K562 (cell line): Measurements from ENCODE around the gene TMEM116. TPM values are rescaled to one million over a fixed set of nuclear protein-coding genes. Genes with fewer than 3 reads are reported as not detected.

ENCODE experiments used
- BRF1 ChIP-seq: IDR thresholded peaks from 3 replicates; pipeline ENCODE4 v1.6.1; 2011; ENCODE audit warnings: borderline replicate concordance, mild to moderate bottlenecking; ENCODE audit not compliant: insufficient read length; ENCODE audit errors: extremely low read depth
- EGR1 ChIP-seq: fragments of 450-650 bp; conservative IDR thresholded peaks from 2 replicates; pipeline ENCODE4 v1.6.1; 2017; ENCODE audit warnings: mild to moderate bottlenecking
- NFIC ChIP-seq: fragments of 450-650 bp; IDR thresholded peaks from 2 replicates; pipeline ENCODE4 v1.6.1; 2017; ENCODE audit warnings: mild to moderate bottlenecking, inconsistent platforms
- NKRF ChIP-seq: fragments of 450-650 bp; IDR thresholded peaks from 2 replicates; pipeline ENCODE4 v1.6.1; 2016; ENCODE audit warnings: borderline replicate concordance
- NR3C1 ChIP-seq: sonication (generic); formaldehyde crosslinking; IDR thresholded peaks from 2 replicates; pipeline ENCODE4 v1.8.1; 2022; ENCODE audit warnings: missing genetic modification reagents
- RREB1 ChIP-seq: fragments of 250-450 bp; sonication (Bioruptor Pico); IDR thresholded peaks from 2 replicates; pipeline ENCODE4 v1.4.0; 2020
- SAFB2 ChIP-seq: fragments of 200-400 bp; formaldehyde crosslinking; IDR thresholded peaks from 2 replicates; pipeline ENCODE4 v1.6.1; 2018; ENCODE audit warnings: borderline replicate concordance, low read length, low read depth, moderate library complexity; ENCODE audit not compliant: severe bottlenecking
- SMARCC2 ChIP-seq: fragments of 450-650 bp; IDR thresholded peaks from 2 replicates; pipeline ENCODE4 v1.6.1; 2017; ENCODE audit warnings: antibody characterized with exemption, moderate library complexity, mild to moderate bottlenecking, low read depth
- STAG1 ChIP-seq: sonication (generic); formaldehyde crosslinking; IDR thresholded peaks from 2 replicates; pipeline ENCODE4 v1.5.0; 2020; ENCODE audit warnings: missing genetic modification reagents, borderline replicate concordance
- TARDBP ChIP-seq: fragments of 450-650 bp; IDR thresholded peaks from 2 replicates; pipeline ENCODE4 v1.6.1; 2016
- TCF15 ChIP-seq: fragments of 250-450 bp; sonication (Bioruptor Pico); IDR thresholded peaks from 2 replicates; pipeline ENCODE4 v1.8.0; 2022; ENCODE audit warnings: moderate library complexity, mild to moderate bottlenecking, inconsistent platforms
- TSHZ1 ChIP-seq: fragments of 250-450 bp; sonication (Bioruptor Pico); IDR thresholded peaks from 2 replicates; pipeline ENCODE4 v1.4.0; 2020; ENCODE audit warnings: mild to moderate bottlenecking, moderate library complexity
- YY1 ChIP-seq, 3 experiments: IDR thresholded peaks; 2 replicates each; pipeline ENCODE4 v1.6.1; 2011; ENCODE audit warnings: low read length in 2 of 3, mild to moderate bottlenecking in 2 of 3, moderate library complexity in 2 of 3, borderline replicate concordance in 1 of 3, control low read depth in 1 of 3, low read depth in 1 of 3; ENCODE audit not compliant: insufficient read depth in 3 of 3, insufficient replicate concordance in 2 of 3, control insufficient read depth in 1 of 3, insufficient read length in 1 of 3; ENCODE audit errors: extremely low read depth in 1 of 3
- ZNF445 ChIP-seq: fragments of 250-450 bp; sonication (Bioruptor Pico); IDR thresholded peaks from 2 replicates; pipeline ENCODE4 v1.4.0; 2020; ENCODE audit warnings: low read depth, mild to moderate bottlenecking, moderate library complexity
- polyA plus RNA-seq, 8 experiments: library from polyadenylated mRNA; depleted of rRNA in 4 of 8; stranded (reverse) in 5 of 8; unstranded in 3 of 8; fragments of >200 nt; fragmentation: Nextera tagmentation in 2 of 8; fragmentation: Illumina TruSeq in 1 of 8; extraction: Ambion mirVana in 2 of 8; extraction: Trizol in 1 of 8; gene quantifications; 2 replicates each; pipeline versions ENCODE4 v1.2.1 to v1.2.3, GENCODE V29; 2011 to 2014; ENCODE audit warnings: inconsistent platforms in 1 of 8, missing spikeins in 1 of 8
- total RNA-seq, 7 experiments: library from RNA; depleted of rRNA in 6 of 7; stranded (reverse); fragments of >200 nt in 6 of 7; fragmentation: Illumina TruSeq in 2 of 7; extraction: Trizol in 2 of 7; gene quantifications; 2 replicates each; pipeline versions ENCODE4 v1.2.1 to v1.2.3, GENCODE V29; 2011 to 2021; ENCODE audit warnings: low replicate concordance in 1 of 7

The TMEM116 gene
- total and polyA plus RNA-seq, 9 of the 15 experiments (the other 6 are each of a cell fraction or from before 2014, with no cell fraction given), result 5.2 to 78.6 (median 13.9) TPM

- TF ChIP-seq NKRF (peak; percentile 92), RREB1 (CRISPR knock-in tag) (0 out of 2 replicates have a peak, but pooled peaks have one; percentile 39), ZNF445 (CRISPR knock-in tag) (no peak), TCF15 (CRISPR knock-in tag) (no peak), STAG1 (no peak), SMARCC2 (no peak), YY1 (IDR thresholded peaks at IDR 0.05; ENCODE audit: borderline replicate concordance in 1 of 3, control insufficient read depth in 1 of 3, extremely low read depth in 1 of 3, insufficient read depth in 3 of 3, insufficient read length in 1 of 3, insufficient replicate concordance in 2 of 3, low read depth in 1 of 3, low read length in 2 of 3) (peak; percentile 44 to 84 (median 76)), NR3C1 (CRISPR knock-in tag) (no peak), TARDBP (peak; percentile 22; the same call in 1 of the 2 replicates), EGR1 (peak; percentile 92), TSHZ1 (no peak), NFIC (peak; percentile 52; the same call in 1 of the 2 replicates), BRF1 (no peak), SAFB2 (no peak)
These were observed at the start of gene TMEM116, which contains the start of gene ERP29 (continued) for GRCh38 chr12:112012775-112013600.
